ENCODE results near the gene STARD10. TPM values are rescaled to one million over a fixed set of nuclear protein-coding genes. Genes with fewer than 3 reads are reported as not detected.

Gene STARD10
- total RNA-seq, 2 experiments from 2014 or later, result 10.4 to 12.9 TPM

DNA sequence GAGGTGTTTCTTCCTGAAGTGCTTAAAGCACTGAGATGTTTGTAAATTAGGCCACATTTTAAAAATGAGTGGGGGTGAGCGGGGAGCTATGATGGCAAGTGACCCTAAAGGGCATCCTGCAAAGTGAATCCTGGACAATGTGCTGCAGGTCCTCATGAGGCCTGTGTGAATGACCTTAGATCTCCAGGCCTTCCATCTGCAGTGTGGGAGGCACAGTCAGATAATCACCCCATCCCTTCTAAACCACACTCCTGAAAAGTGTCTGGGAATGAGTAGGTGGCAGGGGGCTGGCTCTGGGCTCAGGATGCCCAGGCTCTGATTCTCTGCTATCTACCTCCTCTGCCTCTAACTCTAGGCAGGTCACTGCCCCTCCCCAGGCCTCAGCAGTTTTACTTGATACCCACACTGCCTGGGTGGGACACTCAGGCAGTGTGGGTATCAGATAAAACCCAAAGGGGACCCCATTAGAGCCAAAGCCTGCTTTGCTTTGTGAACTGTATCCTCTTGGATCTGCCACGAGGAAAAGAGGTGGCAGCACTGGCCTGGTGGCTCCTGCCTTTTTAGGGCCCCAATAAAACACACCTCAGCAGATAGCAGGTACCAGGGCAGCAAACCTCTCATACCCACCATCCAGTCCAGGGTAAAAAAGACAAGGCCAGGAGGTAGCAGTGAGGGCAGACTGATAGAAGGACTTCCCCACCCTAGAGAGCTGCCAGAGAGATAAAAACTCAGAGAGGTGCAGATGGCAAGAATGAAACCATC lies 10.5 kb downstream of the STARD10 start:
- Histone ChIP-seq H3K9me2 (ENCODE audit: insufficient read depth, low read length) (no peaks in the 10 kb centered on the region), H3K27ac (ENCODE audit: low read depth, low read length, poor library complexity, severe bottlenecking) (no peak overlapping the region), H3K9me3 (ENCODE audit: low read length) (no peaks in the 10 kb centered on the region), H2AFZ (ENCODE audit: low read length) (no peak overlapping the region), H3K36me3 (ENCODE audit: insufficient read depth, low read length) (no peaks in the 10 kb centered on the region), H4K20me1 (ENCODE audit: insufficient read depth, low read length) (no peaks in the 10 kb centered on the region), H3K79me2 (ENCODE audit: insufficient read depth, low read depth, low read length) (no peaks in the 10 kb centered on the region), H3K4me2 (ENCODE audit: low read length) (no peak overlapping the region), H3K4me1 (ENCODE audit: insufficient read depth, low read length, poor library complexity, severe bottlenecking) (peaks cover 22% of the 10 kb centered on the region), H3K4me3 (ENCODE audit: low read depth, low read length, poor library complexity, severe bottlenecking) (no peak overlapping the region)
- POLR2A ChIA-PET, result interaction anchor here (0.9 to 1.3 kb wide), 2 partner anchors 10 to 32 kb away, joined by 7 to 8 read pairs; partner anchors contain the start of gene STARD10
- CTCF ChIA-PET (ENCODE audit: unreplicated experiment), result no interaction called here
- BruUV-seq (replicated peaks), result no TSS peak
- TF ChIP-seq, protein P1, sequence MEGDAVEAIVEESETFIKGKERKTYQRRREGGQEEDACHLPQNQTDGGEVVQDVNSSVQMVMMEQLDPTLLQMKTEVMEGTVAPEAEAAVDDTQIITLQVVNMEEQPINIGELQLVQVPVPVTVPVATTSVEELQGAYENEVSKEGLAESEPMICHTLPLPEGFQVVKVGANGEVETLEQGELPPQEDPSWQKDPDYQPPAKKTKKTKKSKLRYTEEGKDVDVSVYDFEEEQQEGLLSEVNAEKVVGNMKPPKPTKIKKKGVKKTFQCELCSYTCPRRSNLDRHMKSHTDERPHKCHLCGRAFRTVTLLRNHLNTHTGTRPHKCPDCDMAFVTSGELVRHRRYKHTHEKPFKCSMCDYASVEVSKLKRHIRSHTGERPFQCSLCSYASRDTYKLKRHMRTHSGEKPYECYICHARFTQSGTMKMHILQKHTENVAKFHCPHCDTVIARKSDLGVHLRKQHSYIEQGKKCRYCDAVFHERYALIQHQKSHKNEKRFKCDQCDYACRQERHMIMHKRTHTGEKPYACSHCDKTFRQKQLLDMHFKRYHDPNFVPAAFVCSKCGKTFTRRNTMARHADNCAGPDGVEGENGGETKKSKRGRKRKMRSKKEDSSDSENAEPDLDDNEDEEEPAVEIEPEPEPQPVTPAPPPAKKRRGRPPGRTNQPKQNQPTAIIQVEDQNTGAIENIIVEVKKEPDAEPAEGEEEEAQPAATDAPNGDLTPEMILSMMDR (conservative IDR thresholded peaks at IDR 0.05; ENCODE audit: low read length), result no peak
- TF ChIP-seq EZH2phosphoT487 (IDR thresholded peaks at IDR 0.05; ENCODE audit: borderline replicate concordance, low read depth, low read length), result no peak
- DNase-seq (ENCODE audit: low spot score), result no peak
- intact Hi-C loops (cut with micrococcal nuclease; ENCODE audit: unreplicated experiment), result no loop called here

DNA sequence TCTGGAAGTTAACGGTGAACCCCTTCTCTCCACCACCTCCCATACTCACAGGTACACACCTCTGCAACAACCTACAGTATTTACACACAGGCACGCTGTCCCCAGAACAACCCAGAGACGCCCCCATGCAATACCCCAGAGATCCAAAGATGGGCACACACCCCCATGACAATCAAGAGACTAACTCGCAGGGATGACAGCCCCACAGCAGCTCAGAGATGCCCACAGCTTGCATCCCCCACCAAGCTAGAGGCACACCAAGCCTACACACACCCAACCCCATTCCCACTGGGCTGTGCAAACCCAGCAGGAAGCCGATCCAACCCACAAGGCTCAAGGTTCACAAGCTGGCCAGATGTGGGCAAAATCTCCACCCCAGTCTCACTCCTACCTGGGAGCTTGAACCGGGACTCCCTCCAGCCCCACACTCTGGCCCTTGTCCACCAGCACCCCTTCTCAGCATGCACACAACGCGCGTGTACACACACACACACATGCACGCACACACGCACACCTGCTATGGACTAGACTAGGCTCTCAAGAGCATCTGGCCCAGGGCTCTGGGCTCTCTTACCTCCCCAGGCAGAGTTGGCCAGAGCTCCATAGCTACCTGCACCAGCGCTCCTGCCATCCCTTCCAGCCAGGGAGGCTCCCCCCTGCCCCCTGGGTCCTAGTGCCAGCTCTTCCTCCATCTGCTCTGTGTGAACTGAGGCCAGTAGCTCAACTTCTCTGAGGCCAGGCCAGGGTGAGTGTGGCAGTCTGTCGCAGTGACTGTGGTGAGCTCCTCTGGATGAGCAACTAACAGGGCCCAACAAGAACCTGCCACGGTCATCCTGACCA lies 11.5 kb downstream of the STARD10 start:
- H3K4me3 ChIP-seq (ENCODE audit: low read depth, low read length, poor library complexity, severe bottlenecking), result peak overlapping the region; percentile 59
- H3K9me3 ChIP-seq (ENCODE audit: low read length), result no peaks in the 10 kb centered on the region
- H4K20me1 ChIP-seq (ENCODE audit: insufficient read depth, low read length), result no peaks in the 10 kb centered on the region
- POLR2A ChIA-PET, result interaction anchor here (0.9 to 1.3 kb wide), 2 partner anchors 11 to 33 kb away, joined by 7 to 8 read pairs; partner anchors contain the start of gene STARD10
- H3K4me2 ChIP-seq (ENCODE audit: low read length), result peak overlapping the region; percentile 64
- H2AFZ ChIP-seq (ENCODE audit: low read length), result peak overlapping the region; percentile 4; the same call in 1 of the 2 replicates
- CTCF ChIA-PET (ENCODE audit: unreplicated experiment), result no interaction called here
- no peaks in the 10 kb centered on the region for H3K9me2 ChIP-seq (ENCODE audit: insufficient read depth, low read length)
- H3K36me3 ChIP-seq (ENCODE audit: insufficient read depth, low read length), result no peaks in the 10 kb centered on the region
- H3K4me1 ChIP-seq (ENCODE audit: insufficient read depth, low read length, poor library complexity, severe bottlenecking), result peaks cover 13% of the 10 kb centered on the region
- TF ChIP-seq, protein P1 (conservative IDR thresholded peaks at IDR 0.05; ENCODE audit: low read length), result no peak
- TF ChIP-seq EZH2phosphoT487 (IDR thresholded peaks at IDR 0.05; ENCODE audit: borderline replicate concordance, low read depth, low read length), result no peak
- intact Hi-C loops (cut with micrococcal nuclease; ENCODE audit: unreplicated experiment), result no loop called here
- DNase-seq (ENCODE audit: low spot score), result peak; percentile 18
- no peak overlapping the region for H3K27ac ChIP-seq (ENCODE audit: low read depth, low read length, poor library complexity, severe bottlenecking)
- no peaks in the 10 kb centered on the region for H3K79me2 ChIP-seq (ENCODE audit: insufficient read depth, low read depth, low read length)
- BruUV-seq (replicated peaks), result no TSS peak

Measured in OCI-LY7 (cell line).